ENCODE measurements around the gene PBX1.

The PBX1 gene

GRCh38 chr1:164746632-164747031, 187.6 kb downstream of the PBX1 start:
- no peak overlapping the region for H3K9ac ChIP-seq (ENCODE audit: low read depth, low read length, poor library complexity)
- no peak overlapping the region for H4K91ac ChIP-seq (ENCODE audit: low read depth, low read length, poor library complexity)
- H4K8ac ChIP-seq (ENCODE audit: low read depth, low read length) = no peak overlapping the region
- H2AFZ ChIP-seq (ENCODE audit: low read length) = no peak overlapping the region
- H2BK12ac ChIP-seq (ENCODE audit: low read length) = no peak overlapping the region
- no peak overlapping the region for H3K4me3 ChIP-seq (ENCODE audit: low read length in 2 of 2)
- no peak overlapping the region for H3K14ac ChIP-seq (ENCODE audit: low read length)
- no peak overlapping the region for H3K27ac ChIP-seq (replicated peaks; ENCODE audit: low read length)
- no peak overlapping the region for H3K4me2 ChIP-seq (ENCODE audit: insufficient read depth, low read length, poor library complexity, severe bottlenecking)
- H3K18ac ChIP-seq (ENCODE audit: low read length) = no peak overlapping the region
- DNase-seq (ENCODE audit: low spot score) = no peak
- H3K79me1 ChIP-seq (ENCODE audit: low read depth, low read length) = no peaks in the 10 kb centered on the region
- H2BK120ac ChIP-seq (ENCODE audit: low read depth, low read length) = no peak overlapping the region
- H3K9me3 ChIP-seq (replicated peaks in 1 of 2; ENCODE audit: control insufficient read depth in 2 of 2, insufficient read depth in 1 of 2, low read depth in 1 of 2, low read length in 2 of 2) = no peaks in the 10 kb centered on the region
- no peak overlapping the region for H2BK15ac ChIP-seq (ENCODE audit: low read length)
- H3K27me3 ChIP-seq (ENCODE audit: control insufficient read depth in 3 of 3, insufficient read depth in 3 of 3, low read depth in 1 of 3, low read length in 3 of 3) = no peaks in the 10 kb centered on the region
- H2BK5ac ChIP-seq (ENCODE audit: low read length) = no peak overlapping the region
- peaks cover 0 to 2% of the 10 kb centered on the region in 2 donors for H3K36me3 ChIP-seq (replicated peaks in 1 of 2; ENCODE audit: control insufficient read depth in 2 of 2, insufficient read depth in 2 of 2, low read length in 2 of 2)
- H2AK5ac ChIP-seq (ENCODE audit: low read depth, low read length) = no peak overlapping the region
- no peak overlapping the region for H3K23ac ChIP-seq (ENCODE audit: low read depth, low read length, poor library complexity)
- no CpG with 5 or more reads among the region's 5 CpGs for WGBS, 2 donors (ENCODE audit: extremely low coverage in 2 of 2, insufficient read length in 2 of 2, insufficient replicate concordance in 1 of 2)
- H3K4ac ChIP-seq (ENCODE audit: low read length) = no peak overlapping the region
- peaks cover 8 to 12% of the 10 kb centered on the region in 2 donors for H3K4me1 ChIP-seq (ENCODE audit: control insufficient read depth in 2 of 2, insufficient read depth in 1 of 2, low read depth in 1 of 2, low read length in 2 of 2)

GRCh38 chr1:164748253-164748899, 189.4 kb downstream of the PBX1 start:
- no CpG with 5 or more reads among the region's 10 CpGs for WGBS, 2 donors (ENCODE audit: extremely low coverage in 2 of 2, insufficient read length in 2 of 2, insufficient replicate concordance in 1 of 2)
- no peak overlapping the region for H4K8ac ChIP-seq (ENCODE audit: low read depth, low read length)
- H2BK5ac ChIP-seq (ENCODE audit: low read length) = no peak overlapping the region
- peaks cover 8 to 12% of the 10 kb centered on the region in 2 donors for H3K4me1 ChIP-seq (ENCODE audit: control insufficient read depth in 2 of 2, insufficient read depth in 1 of 2, low read depth in 1 of 2, low read length in 2 of 2)
- H3K36me3 ChIP-seq (replicated peaks in 1 of 2; ENCODE audit: control insufficient read depth in 2 of 2, insufficient read depth in 2 of 2, low read length in 2 of 2) = peaks cover 0 to 2% of the 10 kb centered on the region in 2 donors
- no peaks in the 10 kb centered on the region for H3K79me1 ChIP-seq (ENCODE audit: low read depth, low read length)
- H3K9ac ChIP-seq (ENCODE audit: low read depth, low read length, poor library complexity) = no peak overlapping the region
- no peak overlapping the region for H4K91ac ChIP-seq (ENCODE audit: low read depth, low read length, poor library complexity)
- no peak overlapping the region for H3K4me3 ChIP-seq (ENCODE audit: low read length in 2 of 2)
- no peaks in the 10 kb centered on the region for H3K9me3 ChIP-seq (replicated peaks in 1 of 2; ENCODE audit: control insufficient read depth in 2 of 2, insufficient read depth in 1 of 2, low read depth in 1 of 2, low read length in 2 of 2)
- no peak overlapping the region for H2AFZ ChIP-seq (ENCODE audit: low read length)
- no peak overlapping the region for H2BK120ac ChIP-seq (ENCODE audit: low read depth, low read length)
- H3K27ac ChIP-seq (replicated peaks; ENCODE audit: low read length) = peak overlapping the region; percentile 11
- no peak overlapping the region for H3K23ac ChIP-seq (ENCODE audit: low read depth, low read length, poor library complexity)
- no peak overlapping the region for H2BK12ac ChIP-seq (ENCODE audit: low read length)
- H3K14ac ChIP-seq (ENCODE audit: low read length) = no peak overlapping the region
- no peak overlapping the region for H3K4ac ChIP-seq (ENCODE audit: low read length)
- peak; percentile 51 for DNase-seq (ENCODE audit: low spot score)
- H2BK15ac ChIP-seq (ENCODE audit: low read length) = no peak overlapping the region
- no peaks in the 10 kb centered on the region for H3K27me3 ChIP-seq (ENCODE audit: control insufficient read depth in 3 of 3, insufficient read depth in 3 of 3, low read depth in 1 of 3, low read length in 3 of 3)
- no peak overlapping the region for H3K4me2 ChIP-seq (ENCODE audit: insufficient read depth, low read length, poor library complexity, severe bottlenecking)
- no peak overlapping the region for H2AK5ac ChIP-seq (ENCODE audit: low read depth, low read length)
- no peak overlapping the region for H3K18ac ChIP-seq (ENCODE audit: low read length)

GRCh38 chr1:164753521-164754077, 194.6 kb downstream of the PBX1 start:
- no peak overlapping the region for H2BK12ac ChIP-seq (ENCODE audit: low read length)
- H3K9me3 ChIP-seq (replicated peaks in 1 of 2; ENCODE audit: control insufficient read depth in 2 of 2, insufficient read depth in 1 of 2, low read depth in 1 of 2, low read length in 2 of 2) = no peaks in the 10 kb centered on the region
- no CpG with 5 or more reads among the region's 11 CpGs for WGBS, 2 donors (ENCODE audit: extremely low coverage in 2 of 2, insufficient read length in 2 of 2, insufficient replicate concordance in 1 of 2)
- no peak overlapping the region for H2BK120ac ChIP-seq (ENCODE audit: low read depth, low read length)
- no peak overlapping the region for H3K4me3 ChIP-seq (ENCODE audit: low read length in 2 of 2)
- H3K27ac ChIP-seq (replicated peaks; ENCODE audit: low read length) = no peak overlapping the region
- H3K4ac ChIP-seq (ENCODE audit: low read length) = no peak overlapping the region
- H2AK5ac ChIP-seq (ENCODE audit: low read depth, low read length) = no peak overlapping the region
- no peak overlapping the region for H3K14ac ChIP-seq (ENCODE audit: low read length)
- peaks cover under 1 to 13% of the 10 kb centered on the region in 2 donors for H3K4me1 ChIP-seq (ENCODE audit: control insufficient read depth in 2 of 2, insufficient read depth in 1 of 2, low read depth in 1 of 2, low read length in 2 of 2)
- no peak overlapping the region for H3K23ac ChIP-seq (ENCODE audit: low read depth, low read length, poor library complexity)
- H3K18ac ChIP-seq (ENCODE audit: low read length) = no peak overlapping the region
- no peak overlapping the region for H3K9ac ChIP-seq (ENCODE audit: low read depth, low read length, poor library complexity)
- no peak overlapping the region for H4K91ac ChIP-seq (ENCODE audit: low read depth, low read length, poor library complexity)
- H3K4me2 ChIP-seq (ENCODE audit: insufficient read depth, low read length, poor library complexity, severe bottlenecking) = no peak overlapping the region
- DNase-seq (ENCODE audit: low spot score) = no peak
- H3K79me1 ChIP-seq (ENCODE audit: low read depth, low read length) = peaks cover 4% of the 10 kb centered on the region
- no peak overlapping the region for H2BK5ac ChIP-seq (ENCODE audit: low read length)
- H2BK15ac ChIP-seq (ENCODE audit: low read length) = no peak overlapping the region
- H3K36me3 ChIP-seq (replicated peaks in 1 of 2; ENCODE audit: control insufficient read depth in 2 of 2, insufficient read depth in 2 of 2, low read length in 2 of 2) = peaks cover 0 to 2% of the 10 kb centered on the region in 2 donors
- no peak overlapping the region for H4K8ac ChIP-seq (ENCODE audit: low read depth, low read length)
- no peak overlapping the region for H2AFZ ChIP-seq (ENCODE audit: low read length)
- no peaks in the 10 kb centered on the region for H3K27me3 ChIP-seq (ENCODE audit: control insufficient read depth in 3 of 3, insufficient read depth in 3 of 3, low read depth in 1 of 3, low read length in 3 of 3)

DNA sequence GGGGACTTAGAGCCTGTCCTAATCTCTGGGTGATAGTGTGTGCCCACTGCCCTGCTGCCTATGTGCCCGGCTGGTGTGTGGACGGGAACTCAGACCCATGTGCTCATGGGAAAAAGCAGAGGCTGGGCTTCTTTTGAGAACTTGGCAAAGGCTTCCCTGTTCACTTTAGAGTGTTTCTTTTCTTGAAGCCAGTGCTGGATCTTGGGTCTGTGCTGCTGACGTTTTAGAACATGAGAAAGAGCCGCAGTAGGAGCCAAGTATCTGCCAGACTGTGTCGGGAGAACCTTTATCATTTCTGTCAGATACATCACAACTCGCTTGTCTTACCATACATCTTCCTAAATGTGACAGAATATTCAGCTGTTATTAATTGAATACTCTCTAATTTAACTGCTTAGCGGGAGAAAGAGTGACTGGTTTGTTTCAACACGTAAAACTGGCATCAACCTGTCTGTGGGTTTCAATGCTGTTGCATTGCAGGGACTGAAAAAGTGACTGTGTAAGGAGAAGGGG, 195.2 kb downstream of the PBX1 start:
- no peak overlapping the region for H3K23ac ChIP-seq (ENCODE audit: low read depth, low read length, poor library complexity)
- no peak overlapping the region for H3K9ac ChIP-seq (ENCODE audit: low read depth, low read length, poor library complexity)
- no peaks in the 10 kb centered on the region for H3K36me3 ChIP-seq (replicated peaks in 1 of 2; ENCODE audit: control insufficient read depth in 2 of 2, insufficient read depth in 2 of 2, low read length in 2 of 2)
- no peak overlapping the region for H2AFZ ChIP-seq (ENCODE audit: low read length)
- H3K79me1 ChIP-seq (ENCODE audit: low read depth, low read length) = peaks cover 4% of the 10 kb centered on the region
- no peak overlapping the region for H2BK5ac ChIP-seq (ENCODE audit: low read length)
- H2BK120ac ChIP-seq (ENCODE audit: low read depth, low read length) = no peak overlapping the region
- H3K4ac ChIP-seq (ENCODE audit: low read length) = no peak overlapping the region
- no peak overlapping the region for H4K91ac ChIP-seq (ENCODE audit: low read depth, low read length, poor library complexity)
- H3K27me3 ChIP-seq (ENCODE audit: control insufficient read depth in 3 of 3, insufficient read depth in 3 of 3, low read depth in 1 of 3, low read length in 3 of 3) = no peaks in the 10 kb centered on the region
- peaks cover 0 to 11% of the 10 kb centered on the region in 2 donors for H3K4me1 ChIP-seq (ENCODE audit: control insufficient read depth in 2 of 2, insufficient read depth in 1 of 2, low read depth in 1 of 2, low read length in 2 of 2)
- no peak overlapping the region for H2AK5ac ChIP-seq (ENCODE audit: low read depth, low read length)
- no peak overlapping the region for H3K18ac ChIP-seq (ENCODE audit: low read length)
- H3K14ac ChIP-seq (ENCODE audit: low read length) = no peak overlapping the region
- H3K4me2 ChIP-seq (ENCODE audit: insufficient read depth, low read length, poor library complexity, severe bottlenecking) = no peak overlapping the region
- no peak overlapping the region for H2BK15ac ChIP-seq (ENCODE audit: low read length)
- no peak overlapping the region for H2BK12ac ChIP-seq (ENCODE audit: low read length)
- no CpG with 5 or more reads among the region's 8 CpGs for WGBS, 2 donors (ENCODE audit: extremely low coverage in 2 of 2, insufficient read length in 2 of 2, insufficient replicate concordance in 1 of 2)
- no peak overlapping the region for H4K8ac ChIP-seq (ENCODE audit: low read depth, low read length)
- DNase-seq (ENCODE audit: low spot score) = no peak
- no peak overlapping the region for H3K27ac ChIP-seq (replicated peaks; ENCODE audit: low read length)
- H3K4me3 ChIP-seq (ENCODE audit: low read length in 2 of 2) = no peak overlapping the region
- no peaks in the 10 kb centered on the region for H3K9me3 ChIP-seq (replicated peaks in 1 of 2; ENCODE audit: control insufficient read depth in 2 of 2, insufficient read depth in 1 of 2, low read depth in 1 of 2, low read length in 2 of 2)
